ENCODE measurements around the gene FOXN1.

GRCh38 chr17:28573040-28573380 is 66.9 kb downstream of the FOXN1 start:
- TF ChIP-seq MAX (CRISPR knock-in tag; IDR thresholded peaks at IDR 0.05) (no peak), SP1 (CRISPR knock-in tag; conservative IDR thresholded peaks at IDR 0.05) (no peak), E2F5 (CRISPR knock-in tag; IDR thresholded peaks at IDR 0.05) (no peak), FOXP1 (CRISPR knock-in tag; IDR thresholded peaks at IDR 0.05; ENCODE audit: borderline replicate concordance) (no peak)
- TF ChIP-seq, protein P1, sequence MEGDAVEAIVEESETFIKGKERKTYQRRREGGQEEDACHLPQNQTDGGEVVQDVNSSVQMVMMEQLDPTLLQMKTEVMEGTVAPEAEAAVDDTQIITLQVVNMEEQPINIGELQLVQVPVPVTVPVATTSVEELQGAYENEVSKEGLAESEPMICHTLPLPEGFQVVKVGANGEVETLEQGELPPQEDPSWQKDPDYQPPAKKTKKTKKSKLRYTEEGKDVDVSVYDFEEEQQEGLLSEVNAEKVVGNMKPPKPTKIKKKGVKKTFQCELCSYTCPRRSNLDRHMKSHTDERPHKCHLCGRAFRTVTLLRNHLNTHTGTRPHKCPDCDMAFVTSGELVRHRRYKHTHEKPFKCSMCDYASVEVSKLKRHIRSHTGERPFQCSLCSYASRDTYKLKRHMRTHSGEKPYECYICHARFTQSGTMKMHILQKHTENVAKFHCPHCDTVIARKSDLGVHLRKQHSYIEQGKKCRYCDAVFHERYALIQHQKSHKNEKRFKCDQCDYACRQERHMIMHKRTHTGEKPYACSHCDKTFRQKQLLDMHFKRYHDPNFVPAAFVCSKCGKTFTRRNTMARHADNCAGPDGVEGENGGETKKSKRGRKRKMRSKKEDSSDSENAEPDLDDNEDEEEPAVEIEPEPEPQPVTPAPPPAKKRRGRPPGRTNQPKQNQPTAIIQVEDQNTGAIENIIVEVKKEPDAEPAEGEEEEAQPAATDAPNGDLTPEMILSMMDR (IDR thresholded peaks at IDR 0.05), result no peak
- TF ChIP-seq, protein P2, sequence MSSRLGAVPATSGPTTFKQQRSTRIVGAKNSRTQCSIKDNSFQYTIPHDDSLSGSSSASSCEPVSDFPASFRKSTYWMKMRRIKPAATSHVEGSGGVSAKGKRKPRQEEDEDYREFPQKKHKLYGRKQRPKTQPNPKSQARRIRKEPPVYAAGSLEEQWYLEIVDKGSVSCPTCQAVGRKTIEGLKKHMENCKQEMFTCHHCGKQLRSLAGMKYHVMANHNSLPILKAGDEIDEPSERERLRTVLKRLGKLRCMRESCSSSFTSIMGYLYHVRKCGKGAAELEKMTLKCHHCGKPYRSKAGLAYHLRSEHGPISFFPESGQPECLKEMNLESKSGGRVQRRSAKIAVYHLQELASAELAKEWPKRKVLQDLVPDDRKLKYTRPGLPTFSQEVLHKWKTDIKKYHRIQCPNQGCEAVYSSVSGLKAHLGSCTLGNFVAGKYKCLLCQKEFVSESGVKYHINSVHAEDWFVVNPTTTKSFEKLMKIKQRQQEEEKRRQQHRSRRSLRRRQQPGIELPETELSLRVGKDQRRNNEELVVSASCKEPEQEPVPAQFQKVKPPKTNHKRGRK (CRISPR knock-in tag; IDR thresholded peaks at IDR 0.05; ENCODE audit: borderline replicate concordance), result no peak

Data from WTC11 (cell line).